ENCODE measurements around the gene GPR107.

DNA sequence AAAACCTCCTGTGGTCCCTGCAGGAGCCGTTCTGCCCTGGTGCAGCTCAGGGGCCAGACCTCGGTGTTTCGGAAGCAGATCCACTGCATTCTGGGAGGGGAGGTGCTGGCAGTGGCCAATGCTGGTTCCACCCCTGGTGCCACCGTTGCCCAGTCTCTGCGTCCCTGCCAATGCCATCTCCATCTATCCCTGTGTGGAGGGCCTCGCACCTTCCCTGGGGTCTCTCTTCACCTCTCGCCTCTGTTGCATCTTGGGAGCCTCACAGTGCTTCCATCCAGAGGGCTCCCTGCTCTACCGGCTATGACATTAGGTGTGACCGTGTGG is 133.8 kb downstream of the GPR107 start:
- TF ChIP-seq EZH2 (IDR thresholded peaks at IDR 0.05; ENCODE audit: low read depth, unreplicated experiment) (no peak), JUNB (IDR thresholded peaks at IDR 0.05; ENCODE audit: unreplicated experiment) (no peak), POLR2AphosphoS5 (IDR thresholded peaks at IDR 0.05; ENCODE audit: low read depth) (no peak), CTCF (conservative IDR thresholded peaks at IDR 0.05; ENCODE audit: low read depth in 2 of 2) (no peak), ETS1 (IDR thresholded peaks at IDR 0.05) (no peak)

Measured in GM23338 (cell line).